Left ventricle myocardium superior (tissue), 1 donor: ENCODE results near the gene ST6GALNAC5. TPM values are rescaled to one million over a fixed set of nuclear protein-coding genes. Genes with fewer than 3 reads are reported as not detected.

Source experiments
- ATAC-seq: fragments of 200-7000 bp; cut with Tn5 transposase; one replicate; pipeline ENCODE4 v1.9.1; 2020; ENCODE audit warnings: mild to moderate bottlenecking, moderate library complexity
- DNase-seq: peaks from one replicate; pipeline ENCODE4 v3.0.0-alpha.2; 2020
- intact Hi-C: fragments of 100-400 bp; cut with micrococcal nuclease; formaldehyde crosslinking; loops from one replicate; pipeline ENCODE4 v1.11.0; 2022
- total RNA-seq: library from RNA; stranded (reverse); fragmentation: NEBNext Ultra II Directional; extraction: Animal tissue kit (Norgen Biotek cat#: 25700); gene quantifications from one replicate; pipeline ENCODE4 v1.2.1, GENCODE V29; 2021
- donor health status: DM: no; HTN: yes; CAD: no; lungs with severe emphysema.

Gene ST6GALNAC5
- total RNA-seq, 1 donor from 2014 or later: 0.62 TPM

GRCh38 chr1:76925825-76926224 lies 58.5 kb downstream of the ST6GALNAC5 start:
- intact Hi-C loops: no loop called here
- no peak for DNase-seq
- no peak for ATAC-seq

GRCh38 chr1:76928522-76928921 lies 61.2 kb downstream of the ST6GALNAC5 start:
- no peak for ATAC-seq
- DNase-seq: no peak
- intact Hi-C loops: no loop called here

- ATAC-seq (no peak), DNase-seq (no peak)
- intact Hi-C loops: no loop called here
These were observed 61.9 kb downstream of the ST6GALNAC5 start for GRCh38 chr1:76929136-76929535.

GRCh38 chr1:76933847-76934815 lies 66.9 kb downstream of the ST6GALNAC5 start:
- DNase-seq (no peak), ATAC-seq (no peak)
- intact Hi-C loops: no loop called here

- intact Hi-C loops: no loop called here
- ATAC-seq: no peak
- DNase-seq: no peak
These were observed 71.0 kb downstream of the ST6GALNAC5 start for GRCh38 chr1:76938304-76938703.

- intact Hi-C loops: no loop called here
- DNase-seq (no peak), ATAC-seq (no peak)
These were observed 72.0 kb downstream of the ST6GALNAC5 start for GRCh38 chr1:76939050-76939816.

GRCh38 chr1:76939817-76940216 lies 72.5 kb downstream of the ST6GALNAC5 start:
- no peak for DNase-seq
- ATAC-seq: no peak
- intact Hi-C loops: no loop called here

- no peak for DNase-seq
- intact Hi-C loops: no loop called here
- no peak for ATAC-seq
These were observed 73.5 kb downstream of the ST6GALNAC5 start for GRCh38 chr1:76940571-76941335.

GRCh38 chr1:76942549-76942948 lies 75.3 kb downstream of the ST6GALNAC5 start:
- ATAC-seq (no peak), DNase-seq (no peak)
- intact Hi-C loops: no loop called here

GRCh38 chr1:76944942-76945341 lies 77.7 kb downstream of the ST6GALNAC5 start:
- intact Hi-C loops: no loop called here
- no peak for ATAC-seq
- DNase-seq: no peak

GRCh38 chr1:76948846-76949245 lies 81.6 kb downstream of the ST6GALNAC5 start:
- intact Hi-C loops: no loop called here
- no peak for DNase-seq

GRCh38 chr1:76949503-76949902 lies 82.2 kb downstream of the ST6GALNAC5 start:
- DNase-seq (no peak), ATAC-seq (no peak)
- intact Hi-C loops: no loop called here

More at GRCh38 chr1:76948846-76949245, 81.6 kb downstream of the ST6GALNAC5 start:
- ATAC-seq: no peak

- intact Hi-C loops: no loop called here
- DNase-seq: no peak
- ATAC-seq: no peak
These were observed 83.0 kb downstream of the ST6GALNAC5 start for GRCh38 chr1:76950306-76950705.

- intact Hi-C loops: no loop called here
- DNase-seq: no peak
- no peak for ATAC-seq
These were observed 83.9 kb downstream of the ST6GALNAC5 start for GRCh38 chr1:76951153-76951552.

GRCh38 chr1:76955652-76956051 lies 88.4 kb downstream of the ST6GALNAC5 start:
- ATAC-seq (no peak), DNase-seq (no peak)
- intact Hi-C loops: no loop called here

- intact Hi-C loops: no loop called here
- DNase-seq: no peak
- no peak for ATAC-seq
These were observed 90.7 kb downstream of the ST6GALNAC5 start for GRCh38 chr1:76957961-76958360.

- ATAC-seq (no peak), DNase-seq (no peak)
- intact Hi-C loops: no loop called here
These were observed 91.5 kb downstream of the ST6GALNAC5 start for GRCh38 chr1:76958828-76959227.

- no peak for ATAC-seq
- intact Hi-C loops: no loop called here
These were observed 92.3 kb downstream of the ST6GALNAC5 start for GRCh38 chr1:76959556-76959955.

GRCh38 chr1:76961181-76961819 lies 94.0 kb downstream of the ST6GALNAC5 start:
- no peak for ATAC-seq
- DNase-seq: no peak
- intact Hi-C loops: no loop called here

More at GRCh38 chr1:76959556-76959955, 92.3 kb downstream of the ST6GALNAC5 start:
- no peak for DNase-seq
